Ammon's horn (tissue), 1 donor: ENCODE measurements around the gene SLC7A8.

Source experiments
- DNase-seq: peaks from one replicate; pipeline ENCODE4 v3.0.0-alpha.2; 2016; ENCODE audit warnings: low spot score

Gene SLC7A8

GRCh38 chr14:23182372-23183157 is 895 bp downstream of the SLC7A8 start:
- peak; percentile 59 for DNase-seq

GRCh38 chr14:23181946-23182345 is 1.5 kb downstream of the SLC7A8 start:
- no peak for DNase-seq

GRCh38 chr14:23181453-23181852 is 2.0 kb downstream of the SLC7A8 start:
- DNase-seq: no peak

- no peak for DNase-seq
Observed at GRCh38 chr14:23177181-23177580, 6.3 kb downstream of the SLC7A8 start.

- DNase-seq: no peak
Observed at GRCh38 chr14:23175823-23176222, 7.6 kb downstream of the SLC7A8 start.

GRCh38 chr14:23174296-23175184 is 8.9 kb downstream of the SLC7A8 start:
- DNase-seq: peak; percentile 69

- DNase-seq: no peak
Observed at GRCh38 chr14:23173796-23174195, 9.7 kb downstream of the SLC7A8 start.

GRCh38 chr14:23173031-23173430 is 10.4 kb downstream of the SLC7A8 start:
- DNase-seq: peak; percentile 59

- DNase-seq: no peak
Observed at GRCh38 chr14:23172574-23172973, 10.9 kb downstream of the SLC7A8 start.

- no peak for DNase-seq
Observed at GRCh38 chr14:23172096-23172495, 11.4 kb downstream of the SLC7A8 start.

GRCh38 chr14:23171222-23171975 is 12.1 kb downstream of the SLC7A8 start:
- DNase-seq: no peak

GRCh38 chr14:23169622-23170021 is 13.8 kb downstream of the SLC7A8 start:
- no peak for DNase-seq

GRCh38 chr14:23168246-23168645 is 15.2 kb downstream of the SLC7A8 start:
- no peak for DNase-seq

- no peak for DNase-seq
Observed at GRCh38 chr14:23167116-23167847, 16.2 kb downstream of the SLC7A8 start.

- DNase-seq: no peak
Observed at GRCh38 chr14:23164949-23165348, 18.5 kb downstream of the SLC7A8 start.

- no peak for DNase-seq
Observed at GRCh38 chr14:23164250-23164649, 19.2 kb downstream of the SLC7A8 start.

- no peak for DNase-seq
Observed at GRCh38 chr14:23163830-23164229, 19.6 kb downstream of the SLC7A8 start.

- peak; percentile 42 for DNase-seq
Observed at GRCh38 chr14:23162800-23163199, 20.7 kb downstream of the SLC7A8 start.

- no peak for DNase-seq
Observed at GRCh38 chr14:23162005-23162404, 21.5 kb downstream of the SLC7A8 start.

GRCh38 chr14:23160924-23161522 is 22.4 kb downstream of the SLC7A8 start:
- peak; percentile 47 for DNase-seq

GRCh38 chr14:23159532-23159931 is 23.9 kb downstream of the SLC7A8 start:
- DNase-seq: no peak
